GF-D8 (cell line): ENCODE results near the gene FLOT2.
A peak's percentile ranks its signal among the peaks of the same experiment; 100 is the strongest.
"Not testable (repeated sequence)": the region's sequence is repeated elsewhere in the genome, so short reads cannot be mapped to it uniquely, and the experiment has no call there.

Source experiments
- DNase-seq: peaks from one replicate; lab custom pipeline; 2025; lab: John Stamatoyannopoulos, UW

FLOT2 gene

DNA sequence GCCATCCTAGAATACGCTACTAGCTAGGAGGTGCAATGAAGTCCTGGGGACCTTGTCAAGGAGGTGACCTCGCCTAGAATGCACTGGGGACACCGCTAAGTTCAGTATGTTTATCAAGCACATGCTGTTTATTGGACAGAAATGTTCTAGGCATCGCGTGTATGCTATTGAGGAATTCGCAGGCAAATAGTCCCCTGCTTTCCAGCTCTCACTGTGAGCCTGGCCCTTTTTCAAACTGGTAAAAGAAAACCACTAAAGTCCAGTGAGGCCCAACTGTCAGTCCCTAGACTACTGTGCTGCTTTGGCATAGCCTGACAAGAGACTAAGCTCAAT lies 53.8 kb downstream of the FLOT2 start:
- no peak for DNase-seq

DNA sequence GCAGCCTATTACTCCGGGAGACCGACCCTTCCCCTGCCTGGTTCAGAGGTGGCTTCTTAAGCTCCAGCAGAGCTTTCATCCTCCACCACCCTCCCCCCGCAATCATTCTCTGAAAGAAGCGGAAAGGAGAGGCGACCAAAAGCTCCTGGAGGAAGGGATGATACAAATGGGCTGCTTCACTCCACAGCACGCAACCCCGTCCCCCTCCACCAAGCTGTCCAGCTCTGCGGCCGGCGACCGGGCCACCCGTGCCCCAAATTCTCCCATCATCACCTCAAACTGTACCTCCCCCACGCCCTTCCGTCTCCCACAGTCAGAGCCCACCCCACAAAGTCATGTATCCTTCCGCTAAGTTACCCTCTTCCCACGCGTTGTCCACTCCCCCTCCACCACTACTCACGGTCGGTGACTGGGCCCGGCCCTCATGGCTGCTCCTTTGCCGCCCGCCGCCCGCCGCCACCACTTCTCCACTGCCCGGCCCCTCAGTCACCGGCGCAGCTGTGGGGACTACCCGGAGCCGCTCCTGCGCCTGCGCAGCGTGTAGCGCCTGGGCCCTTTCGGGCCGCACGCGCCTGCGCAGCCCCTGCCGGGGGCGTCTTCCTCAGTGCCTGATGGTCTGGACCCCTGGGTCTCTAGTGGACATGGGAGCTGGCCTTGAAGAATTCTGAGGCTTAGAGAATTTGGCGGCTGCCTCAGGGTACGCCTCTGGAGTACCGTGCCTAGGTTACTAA lies 55.1 kb downstream of the FLOT2 start, which contains the start of gene FAM222B:
Gene FAM222B, minus strand, starts transcription at position 509 of the 731 bp plus-strand sequence. CDS start 76,123 bp downstream, outside the sequence.
- peak; percentile 34 for DNase-seq

DNA sequence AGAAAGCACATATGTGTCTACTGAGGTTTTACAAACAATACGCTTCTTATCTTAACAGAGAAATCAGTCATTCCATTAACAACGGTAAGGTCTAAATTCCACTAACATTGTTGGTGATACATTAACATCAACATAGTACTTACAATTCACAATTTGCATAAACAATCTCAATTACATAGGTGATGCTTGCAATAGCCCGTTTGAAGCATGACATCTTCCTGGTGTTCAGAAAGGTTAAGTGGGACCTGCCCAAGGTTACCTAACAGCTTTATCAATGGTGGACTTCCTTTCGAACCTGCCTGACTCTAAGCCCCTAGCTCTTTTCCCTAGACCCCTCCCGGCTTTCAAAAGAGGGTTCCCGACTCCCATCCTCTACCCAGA lies 55.6 kb downstream of the FLOT2 start:
- DNase-seq: no peak

DNA sequence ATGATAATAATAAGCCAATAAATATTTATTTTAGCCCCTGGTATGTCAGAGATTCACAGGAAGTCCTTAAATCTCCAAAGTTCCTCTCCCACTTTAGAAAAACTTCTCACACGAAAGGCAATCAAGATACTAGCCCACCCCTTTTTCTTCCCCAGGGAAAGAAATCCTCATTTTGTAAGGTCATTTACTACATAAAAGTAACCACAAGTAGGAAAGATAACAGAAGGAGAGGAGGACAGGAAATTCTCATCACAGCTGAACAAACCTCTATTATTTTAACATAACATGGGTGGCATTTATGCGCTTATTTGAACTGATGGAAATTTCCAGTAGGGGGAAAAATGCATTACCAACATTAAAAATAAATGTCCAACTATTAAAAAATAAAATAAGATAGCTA lies 58.3 kb downstream of the FLOT2 start:
- DNase-seq: no peak

- DNase-seq: not testable (repeated sequence)
Measured at GRCh38 chr17:28836541-28836940, 61.0 kb downstream of the FLOT2 start.

GRCh38 chr17:28834420-28834819 lies 63.1 kb downstream of the FLOT2 start:
- DNase-seq: no peak
